MM.1S (cell line): Measurements from ENCODE around the gene AMZ2.

Experiments
- DNase-seq: peaks from one replicate; pipeline ENCODE4 v3.0.0-alpha.2; 2015
- H2AFZ ChIP-seq: fragments of 300-600 bp; sonication (generic); 2 replicates; pipeline ENCODE4 v1.6.0; 2016; ENCODE audit warnings: antibody characterized with exemption, low read length
- H3F3A ChIP-seq: fragments of 300-600 bp; sonication (generic); 2 replicates; pipeline ENCODE4 v1.6.1; 2016; ENCODE audit warnings: mild to moderate bottlenecking, antibody characterized with exemption, low read length, moderate library complexity, mixed read lengths; ENCODE audit not compliant: insufficient read depth
- H3K27ac ChIP-seq: fragments of 300-600 bp; sonication (generic); 2 replicates; pipeline ENCODE4 v1.5.1; 2016; ENCODE audit warnings: mild to moderate bottlenecking, low read length
- H3K27me3 ChIP-seq: fragments of 300-600 bp; sonication (generic); replicated peaks from 2 replicates; pipeline ENCODE4 v1.6.0; 2016; ENCODE audit warnings: low read length; ENCODE audit not compliant: insufficient read depth
- H3K36me3 ChIP-seq: fragments of 300-600 bp; sonication (generic); replicated peaks from 2 replicates; pipeline ENCODE4 v1.6.1; 2016; ENCODE audit warnings: mild to moderate bottlenecking, low read length, mixed read lengths; ENCODE audit not compliant: insufficient read depth
- H3K4me1 ChIP-seq: fragments of 300-600 bp; sonication (generic); 2 replicates; pipeline ENCODE4 v1.6.1; 2016; ENCODE audit warnings: low read length, mixed read lengths
- H3K4me2 ChIP-seq: fragments of 300-600 bp; sonication (generic); 2 replicates; pipeline ENCODE4 v1.6.0; 2016; ENCODE audit warnings: low read depth, low read length
- H3K4me3 ChIP-seq: fragments of 300-600 bp; sonication (generic); 2 replicates; pipeline ENCODE4 v1.5.1; 2016; ENCODE audit warnings: low read length, mixed read lengths
- H3K79me2 ChIP-seq: fragments of 300-600 bp; sonication (generic); 2 replicates; pipeline ENCODE4 v1.6.1; 2016; ENCODE audit warnings: mixed run types, low read length, mixed read lengths
- H3K9ac ChIP-seq: fragments of 300-600 bp; sonication (generic); 2 replicates; pipeline ENCODE4 v1.6.1; 2016; ENCODE audit warnings: low read length, mixed read lengths
- H3K9me2 ChIP-seq: fragments of 300-600 bp; sonication (generic); replicated peaks from 2 replicates; pipeline ENCODE4 v1.6.1; 2016; ENCODE audit warnings: mild to moderate bottlenecking, low read length, mixed read lengths; ENCODE audit not compliant: insufficient read depth
- H3K9me3 ChIP-seq: fragments of 300-600 bp; sonication (generic); replicated peaks from 2 replicates; pipeline ENCODE4 v1.6.1; 2016; ENCODE audit warnings: mild to moderate bottlenecking, low read length, mixed read lengths; ENCODE audit not compliant: insufficient read depth
- H4K20me1 ChIP-seq: fragments of 300-600 bp; sonication (generic); 2 replicates; pipeline ENCODE4 v1.6.1; 2016; ENCODE audit warnings: mild to moderate bottlenecking, low read length, moderate library complexity, mixed read lengths; ENCODE audit not compliant: insufficient read depth
- CTCF ChIP-seq: fragments of 300-600 bp; sonication (generic); IDR thresholded peaks from 2 replicates; pipeline ENCODE4 v1.5.1; 2016; ENCODE audit warnings: antibody characterized with exemption, low read length, mixed read lengths
- EZH2 ChIP-seq: fragments of 300-600 bp; sonication (generic); optimal IDR thresholded peaks from 2 replicates; pipeline ENCODE3; 2017; ENCODE audit warnings: low read depth, mild to moderate bottlenecking, antibody characterized with exemption, low read length, mixed read lengths
- EZH2phosphoT487 ChIP-seq: fragments of 300-600 bp; sonication (generic); IDR thresholded peaks from 2 replicates; pipeline ENCODE4 v1.6.1; 2018; ENCODE audit warnings: antibody characterized with exemption, low read length

The AMZ2 gene

GRCh38 chr17:68289936-68290267, 42.1 kb downstream of the AMZ2 start:
- Histone ChIP-seq H3K79me2 (no peaks in the 10 kb centered on the region), H3K4me1 (peaks cover 5% of the 10 kb centered on the region; the same call in 1 of the 2 replicates), H3K27me3 (no peaks in the 10 kb centered on the region), H2AFZ (peak overlapping the region; percentile 76; the same call in 1 of the 2 replicates), H3K36me3 (no peaks in the 10 kb centered on the region), H3K9me2 (no peaks in the 10 kb centered on the region), H3F3A (peaks cover 31% of the 10 kb centered on the region), H3K27ac (peak overlapping the region; percentile 60; the same call in 1 of the 2 replicates), H3K4me2 (peak overlapping the region; percentile 94), H4K20me1 (no peaks in the 10 kb centered on the region), H3K9ac (peak overlapping the region; percentile 99; the same call in 1 of the 2 replicates), H3K4me3 (peak overlapping the region; percentile 92), H3K9me3 (no peaks in the 10 kb centered on the region)
- no peak for DNase-seq
- no peak for TF ChIP-seq CTCF

DNA sequence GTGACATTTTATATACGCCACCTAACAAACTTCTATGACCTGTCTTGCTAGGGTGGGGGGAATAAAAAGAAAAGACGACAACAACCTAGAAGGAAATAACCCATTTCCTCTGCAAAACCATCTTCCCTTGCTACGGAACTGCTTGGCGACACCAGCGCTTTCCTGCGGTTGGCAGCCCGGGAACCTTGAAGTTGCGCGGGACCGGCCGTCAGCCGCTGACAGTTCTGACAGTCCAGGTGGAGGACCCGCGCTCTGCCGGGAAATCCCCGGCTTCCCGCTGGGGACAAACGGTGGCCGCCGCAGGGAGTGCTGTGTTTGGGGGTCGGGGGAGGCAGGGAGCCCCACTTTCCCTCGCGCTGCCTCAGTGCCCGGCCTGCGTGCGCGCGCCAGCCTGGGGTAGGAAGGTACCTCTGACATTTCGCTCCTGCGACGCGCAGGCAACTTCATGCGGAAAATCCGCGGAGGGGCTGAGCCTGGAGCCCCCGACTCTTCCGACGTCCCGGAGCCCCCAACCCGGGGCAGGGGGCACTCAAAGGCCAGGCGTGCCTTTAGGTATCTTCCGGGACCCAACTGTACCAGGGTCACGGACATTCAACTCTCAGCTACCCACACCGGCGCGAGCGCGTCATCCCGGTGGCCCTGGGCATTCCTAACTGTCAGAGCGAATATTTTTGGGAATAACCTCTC, 42.6 kb downstream of the AMZ2 start:
- Histone ChIP-seq H3K9ac (peak overlapping the region; percentile 99), H2AFZ (peak overlapping the region; percentile 76), H3K9me2 (no peaks in the 10 kb centered on the region), H3K9me3 (no peaks in the 10 kb centered on the region), H3K79me2 (no peaks in the 10 kb centered on the region), H3K36me3 (no peaks in the 10 kb centered on the region), H4K20me1 (no peaks in the 10 kb centered on the region), H3K27ac (peak overlapping the region; percentile 60), H3K4me3 (peak overlapping the region; percentile 92), H3F3A (peaks cover 31% of the 10 kb centered on the region), H3K4me1 (peaks cover 5% of the 10 kb centered on the region; the same call in 1 of the 2 replicates), H3K27me3 (no peaks in the 10 kb centered on the region), H3K4me2 (peak overlapping the region; percentile 94)
- peak; percentile 71 for DNase-seq
- TF ChIP-seq EZH2phosphoT487 (no peak), EZH2 (no peak), CTCF (no peak)

GRCh38 chr17:68290955-68291835, 43.4 kb downstream of the AMZ2 start, which contains the start of the genes ARSG and SLC16A6:
ARSG (plus strand) TSS chr17:68291495; CDS start chr17:68307494, 15,999 bp downstream.
SLC16A6 (minus strand) TSS chr17:68291127; CDS start chr17:68278320, 12,807 bp downstream.
- TF ChIP-seq CTCF, result no peak
- TF ChIP-seq EZH2phosphoT487, result no peak
- TF ChIP-seq EZH2, result no peak
- H3K4me3 ChIP-seq, result peak within 1 kb of the TSS; percentile 92
- H3K4me1 ChIP-seq, result peaks cover 5% of the 10 kb centered on the region; the same call in 1 of the 2 replicates
- H3K79me2 ChIP-seq, result no peaks in the 10 kb centered on the region
- H3K4me2 ChIP-seq, result peak within 1 kb of the TSS; percentile 94
- peak within 1 kb of the TSS; percentile 88 for H2AFZ ChIP-seq
- no peaks in the 10 kb centered on the region for H4K20me1 ChIP-seq
- no peaks in the 10 kb centered on the region for H3K36me3 ChIP-seq
- no peaks in the 10 kb centered on the region for H3K27me3 ChIP-seq
- DNase-seq, result peak; percentile 87
- H3K9ac ChIP-seq, result peak within 1 kb of the TSS; percentile 99
- H3K27ac ChIP-seq, result peak within 1 kb of the TSS; percentile 91
- H3F3A ChIP-seq, result peaks cover 31% of the 10 kb centered on the region
- H3K9me3 ChIP-seq, result no peaks in the 10 kb centered on the region
- no peaks in the 10 kb centered on the region for H3K9me2 ChIP-seq
